Activated gamma-delta T cell treated with anti-CD3 and anti-CD28 coated beads, Interleukin-2, amount 50 U/mL, for 16 hours (primary cell): ENCODE results near the gene ZNF839.
"Not testable (repeated sequence)": the region's sequence is repeated elsewhere in the genome, so short reads cannot be mapped to it uniquely, and the experiment has no call there.

Experiments
- DNase-seq: peaks from one replicate; pipeline ENCODE4 v3.0.0-alpha.2; 2020; ENCODE audit warnings: low read depth

The ZNF839 gene

GRCh38 chr14:102342238-102342637, 22.7 kb downstream of the ZNF839 start:
- no peak for DNase-seq

DNA sequence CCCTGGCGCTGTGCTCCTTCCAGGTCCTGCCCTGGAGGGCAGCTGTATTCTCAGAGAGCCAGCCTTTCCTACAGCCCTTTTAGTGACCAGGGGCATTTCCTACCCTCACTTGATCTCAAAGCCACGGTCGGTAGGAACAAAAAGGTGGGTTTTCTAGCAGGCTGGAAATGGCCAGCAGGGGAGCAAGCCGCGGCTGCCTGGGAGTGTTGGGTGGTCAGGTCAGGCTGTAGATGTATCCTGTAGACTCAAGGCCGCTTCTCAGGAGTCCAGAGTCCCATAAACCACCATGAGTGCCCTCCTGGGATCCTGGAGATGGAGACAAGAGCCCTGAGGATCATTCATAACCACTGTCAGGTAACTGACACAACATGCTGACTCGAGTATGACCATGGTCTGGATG, 24.5 kb downstream of the ZNF839 start:
- no peak for DNase-seq

DNA sequence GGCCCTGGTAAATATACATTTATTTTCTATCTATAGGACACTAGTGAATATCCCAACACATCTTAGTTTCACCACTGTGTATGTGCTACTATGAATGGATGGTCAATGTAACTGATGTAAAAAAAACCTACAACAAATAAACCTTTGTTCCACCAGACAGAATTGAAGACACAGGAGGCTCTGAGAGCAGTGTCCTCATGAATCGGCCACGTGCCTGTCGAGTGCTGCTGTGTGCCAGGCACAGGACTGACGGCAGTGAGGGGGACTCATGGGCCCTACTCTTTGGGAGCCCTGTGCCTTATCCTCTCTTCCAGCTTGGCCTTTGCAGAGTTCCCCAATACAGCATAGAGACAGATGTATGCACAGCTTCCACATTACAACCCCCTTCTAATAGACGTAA, 24.9 kb downstream of the ZNF839 start:
- no peak for DNase-seq

GRCh38 chr14:102345232-102345631, 25.7 kb downstream of the ZNF839 start:
- no peak for DNase-seq

DNA sequence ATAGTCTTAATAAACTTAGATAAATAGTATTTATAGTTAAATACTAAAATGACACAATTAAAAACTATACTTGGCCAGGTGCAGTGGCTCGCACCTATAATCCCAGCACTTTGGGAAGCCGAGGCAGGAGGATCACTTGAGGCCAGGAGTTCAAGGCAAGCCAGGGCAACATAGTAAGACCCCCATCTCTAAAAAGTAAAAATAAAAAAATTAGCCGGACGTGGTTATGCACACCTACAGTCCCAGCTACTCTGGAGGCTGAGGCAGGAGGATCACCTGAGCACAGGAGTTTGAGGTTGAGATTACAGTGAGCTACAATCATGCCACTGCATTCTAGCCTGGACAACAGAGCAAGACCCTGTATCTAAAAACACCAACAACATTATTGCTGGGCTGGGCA, 27.1 kb downstream of the ZNF839 start:
- no peak for DNase-seq

DNA sequence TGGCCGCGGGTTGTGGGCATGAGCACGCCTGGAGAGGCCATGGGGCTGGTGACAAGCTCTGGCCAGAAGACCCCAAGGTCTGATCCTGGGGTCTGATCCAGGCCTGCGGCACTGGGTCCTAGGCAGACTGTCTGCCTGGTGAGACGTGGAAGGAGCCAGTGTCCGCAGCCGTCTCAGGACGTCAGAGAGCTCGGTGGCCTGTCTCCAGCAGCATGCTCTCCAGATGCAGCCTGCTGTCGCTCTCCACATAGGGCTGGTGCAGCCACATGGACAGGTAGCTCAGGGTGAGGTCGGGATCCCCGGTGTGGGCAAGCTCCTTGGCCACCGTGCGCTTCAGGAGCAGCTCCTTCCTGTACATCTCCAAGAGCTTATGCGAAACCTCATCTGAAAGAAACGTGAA, 28.8 kb downstream of the ZNF839 start:
- DNase-seq: no peak

- DNase-seq: no peak
Observed at GRCh38 chr14:102351023-102351422, 31.5 kb downstream of the ZNF839 start.

DNA sequence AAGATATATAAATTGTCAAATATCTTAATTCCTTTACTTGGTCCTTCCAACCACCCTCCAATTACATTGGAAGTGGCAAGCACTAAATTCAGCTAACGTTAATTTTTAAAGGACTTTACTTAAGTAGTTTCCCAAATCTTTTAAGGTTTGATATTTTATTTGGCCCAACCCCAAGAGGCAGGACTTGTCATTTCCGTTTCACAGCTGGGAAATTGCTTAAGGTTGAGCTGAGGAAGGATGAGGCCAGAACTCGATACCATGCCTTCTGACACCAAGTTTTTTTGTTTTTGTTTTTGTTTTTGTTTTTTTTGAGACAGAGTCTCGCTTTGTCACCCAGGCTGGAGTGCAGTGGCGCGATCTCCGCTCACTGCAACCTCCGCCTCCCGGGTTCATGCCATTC, 32.0 kb downstream of the ZNF839 start:
- DNase-seq: not testable (repeated sequence)

GRCh38 chr14:102352213-102352612, 32.7 kb downstream of the ZNF839 start:
- DNase-seq: no peak

DNA sequence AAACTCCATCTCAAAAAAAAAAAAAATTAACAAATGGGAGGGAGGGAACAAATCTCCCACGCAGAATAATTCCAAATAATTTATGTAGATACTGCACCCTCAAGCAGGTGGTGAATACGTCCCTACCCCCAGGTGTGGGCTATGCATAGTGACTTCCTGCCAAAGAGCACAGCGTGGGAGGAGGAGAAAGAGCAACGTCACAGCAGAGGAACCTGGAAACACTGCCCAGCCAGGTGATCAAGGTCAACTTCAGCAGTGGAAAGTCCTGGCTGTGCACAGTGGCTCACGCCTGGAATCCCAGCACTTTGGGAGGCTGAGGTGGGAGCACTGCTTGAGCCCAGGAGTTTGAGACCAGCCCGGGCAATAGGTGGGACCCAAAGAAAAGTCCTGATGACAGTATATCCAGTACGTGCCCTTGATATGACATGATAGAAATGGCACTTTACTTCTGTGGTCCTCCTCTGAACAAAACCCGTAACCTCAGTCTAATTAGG, 33.6 kb downstream of the ZNF839 start:
- no peak for DNase-seq

DNA sequence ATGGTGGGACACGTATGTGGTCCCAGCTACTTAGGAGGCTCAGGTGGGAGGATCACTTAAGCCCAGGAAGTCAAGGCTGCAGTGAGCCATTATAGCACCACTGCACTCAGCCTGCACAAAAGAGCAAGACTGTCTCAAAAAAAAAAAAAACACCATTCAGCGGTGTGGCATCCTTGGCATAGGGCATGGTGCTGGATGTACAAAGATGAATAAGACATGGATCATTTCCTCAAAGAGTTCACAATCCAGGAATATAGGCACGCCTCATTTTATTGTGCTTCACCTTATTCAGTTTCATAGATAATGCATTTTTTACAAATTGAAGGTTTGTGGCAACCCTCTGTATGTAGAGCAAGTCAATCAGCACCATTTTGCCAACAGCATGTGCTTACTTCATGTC, 36.7 kb downstream of the ZNF839 start:
- no peak for DNase-seq

GRCh38 chr14:102359341-102359740, 39.8 kb downstream of the ZNF839 start:
- DNase-seq: no peak

- DNase-seq: no peak
Observed at GRCh38 chr14:102360388-102360787, 40.8 kb downstream of the ZNF839 start.

- DNase-seq: peak; percentile 18
Observed at GRCh38 chr14:102362084-102362483, 42.5 kb downstream of the ZNF839 start.

GRCh38 chr14:102362545-102363181, 43.1 kb downstream of the ZNF839 start, which contains the start of the genes CINP and TECPR2:
Gene CINP, minus strand, starts transcription at chr14:102362890. Its CDS starts 39 bp downstream, at chr14:102362851.
Gene TECPR2, plus strand, starts transcription at chr14:102362941. Its CDS starts 13,781 bp downstream, at chr14:102376722.
- DNase-seq: peak; percentile 97

GRCh38 chr14:102363182-102363943, 43.8 kb downstream of the ZNF839 start:
- DNase-seq: no peak

DNA sequence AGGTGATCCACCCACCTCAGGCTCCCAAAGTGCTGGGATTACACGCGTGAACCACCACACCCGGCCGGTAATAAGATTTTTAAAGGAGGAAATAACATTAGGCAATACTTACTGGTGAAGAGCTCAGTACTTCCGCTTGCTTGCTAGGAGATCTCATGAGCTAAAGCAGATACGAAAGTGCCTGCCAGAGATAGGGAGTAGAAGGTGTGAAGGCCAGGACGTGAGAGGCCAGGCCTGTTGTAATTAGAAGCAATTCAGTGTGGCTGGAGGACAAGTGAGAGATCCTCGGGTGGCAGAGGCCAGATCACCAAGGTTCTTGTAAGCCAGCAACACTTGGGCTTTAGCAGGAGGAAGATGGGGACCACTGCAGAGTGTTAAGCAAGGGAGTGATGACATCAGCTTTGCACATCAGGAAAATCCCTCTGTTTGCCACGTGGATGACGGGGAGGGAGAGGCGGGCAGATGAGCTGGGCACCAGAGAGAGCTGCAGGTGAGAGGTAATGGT, 50.8 kb downstream of the ZNF839 start:
- DNase-seq: no peak

- DNase-seq: no peak
Observed at GRCh38 chr14:102371361-102371760, 51.8 kb downstream of the ZNF839 start.

DNA sequence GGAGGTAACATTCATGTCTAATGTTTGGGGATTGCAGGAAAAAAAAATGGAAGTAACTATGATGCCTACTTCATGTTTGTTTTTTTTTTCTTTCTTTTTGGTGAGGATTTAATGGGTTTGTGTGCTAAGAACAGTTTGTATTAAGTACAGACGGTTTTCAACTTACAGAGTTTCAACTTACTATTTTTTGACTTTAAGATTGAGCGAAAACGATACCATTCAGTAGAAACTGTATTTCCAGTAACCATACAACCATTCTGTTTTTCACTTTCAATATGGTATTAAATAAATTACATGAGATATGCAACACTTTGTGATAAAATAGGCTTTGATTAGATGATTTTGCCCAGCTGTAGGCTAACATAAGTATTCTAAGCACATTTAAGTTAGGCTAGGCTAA, 53.6 kb downstream of the ZNF839 start:
- DNase-seq: no peak

GRCh38 chr14:102374264-102374663, 54.7 kb downstream of the ZNF839 start:
- DNase-seq: no peak

DNA sequence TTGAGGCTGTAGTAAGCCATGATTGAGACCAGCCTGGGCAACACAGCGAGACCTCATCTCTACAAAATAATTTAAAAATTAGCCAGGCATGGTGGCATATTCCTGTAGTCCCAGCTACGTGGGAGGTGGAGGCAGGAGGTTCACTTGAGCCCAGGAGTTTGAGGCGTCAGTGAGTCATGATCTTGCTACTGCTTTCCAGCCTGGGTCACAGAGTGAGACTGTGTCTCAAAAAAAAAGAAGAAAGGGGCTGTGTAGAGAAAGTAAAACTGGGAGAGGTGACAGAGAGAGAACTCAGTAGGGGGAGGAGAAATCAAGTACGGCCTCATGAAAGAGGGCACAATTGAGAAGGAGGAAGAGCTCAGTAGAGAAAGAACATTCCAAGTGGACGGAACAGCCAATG, 55.6 kb downstream of the ZNF839 start:
- DNase-seq: no peak

DNA sequence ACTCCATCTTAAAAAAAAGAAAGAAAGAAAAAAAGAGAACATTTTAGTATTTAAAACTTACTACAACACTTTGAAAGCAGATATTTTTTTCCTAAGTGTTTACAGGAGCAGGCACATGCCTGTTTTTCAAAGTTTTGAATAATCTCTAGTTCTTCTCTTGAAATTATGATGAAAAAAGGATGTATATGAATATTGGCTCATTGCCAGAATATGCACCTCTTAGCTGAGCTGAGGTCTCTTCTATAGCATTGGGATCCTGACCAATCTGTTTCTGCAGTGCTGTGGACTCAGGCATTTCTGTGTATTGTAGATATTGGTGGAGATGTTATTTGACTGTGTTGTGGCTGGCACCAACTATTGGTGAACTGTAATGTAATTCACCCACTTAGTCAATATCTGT, 58.1 kb downstream of the ZNF839 start:
- no peak for DNase-seq

DNA sequence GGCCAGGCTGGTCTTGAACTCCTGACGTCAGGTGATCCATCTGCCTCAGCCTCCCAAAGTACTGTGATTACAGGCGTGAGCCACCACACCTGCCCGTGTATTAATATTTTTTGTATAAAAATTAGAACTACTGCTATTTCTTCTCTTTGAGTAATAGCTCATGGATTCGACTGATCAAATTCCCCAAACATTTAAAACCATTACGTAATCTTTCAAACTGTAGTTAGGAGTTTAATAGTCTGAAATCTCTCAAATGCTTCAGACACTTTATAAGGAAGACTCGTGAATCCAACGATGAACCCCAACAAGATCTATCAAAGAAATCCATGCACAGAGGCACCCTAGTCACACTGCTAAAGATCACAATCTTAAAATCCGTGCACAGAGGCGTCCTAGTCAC, 59.3 kb downstream of the ZNF839 start:
- DNase-seq: no peak
